DOHH2 (cell line): ENCODE results near the gene C17orf100.
"Not testable (repeated sequence)": the region's sequence is repeated elsewhere in the genome, so short reads cannot be mapped to it uniquely, and the experiment has no call there.

Experiments
- H3F3A ChIP-seq: fragments of 200-600 bp; sonication (generic), shearing (Covaris generic); 2 replicates; pipeline ENCODE4 v1.6.0; 2016; ENCODE audit warnings: antibody characterized with exemption, mild to moderate bottlenecking; ENCODE audit not compliant: control insufficient read depth, insufficient read depth
- H3K27ac ChIP-seq: fragments of 200-600 bp; sonication (generic); 2 replicates; pipeline ENCODE4 v1.5.1; 2014; ENCODE audit warnings: low read depth, mild to moderate bottlenecking, low read length, moderate library complexity
- H3K27me3 ChIP-seq: fragments of 200-600 bp; sonication (generic); 2 replicates; pipeline ENCODE4 v1.6.1; 2014; ENCODE audit warnings: mild to moderate bottlenecking, low read length, mixed read lengths; ENCODE audit not compliant: control insufficient read depth
- H3K36me3 ChIP-seq: fragments of 200-600 bp; sonication (generic); 2 replicates; pipeline ENCODE4 v1.6.1; 2014; ENCODE audit warnings: mild to moderate bottlenecking, low read length, moderate library complexity, mixed read lengths; ENCODE audit not compliant: control insufficient read depth
- H3K4me1 ChIP-seq: fragments of 200-600 bp; sonication (generic); 2 replicates; pipeline ENCODE4 v1.6.1; 2014; ENCODE audit warnings: mild to moderate bottlenecking, low read length, mixed read lengths; ENCODE audit not compliant: control insufficient read depth
- H3K4me2 ChIP-seq: fragments of 200-600 bp; sonication (generic); 2 replicates; pipeline ENCODE4 v1.6.0; 2014; ENCODE audit warnings: mild to moderate bottlenecking, low read length, moderate library complexity
- H3K4me3 ChIP-seq: fragments of 200-600 bp; sonication (generic); 2 replicates; pipeline ENCODE4 v1.5.1; 2014; ENCODE audit warnings: mild to moderate bottlenecking, low read length, mixed read lengths
- H3K79me2 ChIP-seq: fragments of 200-600 bp; sonication (generic); 2 replicates; pipeline ENCODE4 v1.6.1; 2014; ENCODE audit warnings: mild to moderate bottlenecking, low read length, mixed read lengths; ENCODE audit not compliant: control insufficient read depth
- H3K9me2 ChIP-seq: fragments of 200-600 bp; sonication (generic); replicated peaks from 2 replicates; pipeline ENCODE4 v1.6.1; 2014; ENCODE audit warnings: mild to moderate bottlenecking, low read length, mixed read lengths; ENCODE audit not compliant: control insufficient read depth
- H3K9me3 ChIP-seq: fragments of 200-600 bp; sonication (generic); 2 replicates; pipeline ENCODE4 v1.6.1; 2014; ENCODE audit warnings: antibody characterized with exemption, low read length, mixed read lengths; ENCODE audit not compliant: control insufficient read depth, insufficient read depth
- H4K20me1 ChIP-seq: fragments of 200-600 bp; sonication (generic); 2 replicates; pipeline ENCODE4 v1.6.0; 2014; ENCODE audit warnings: low read depth, mild to moderate bottlenecking, antibody characterized with exemption, low read length, moderate library complexity; ENCODE audit not compliant: control insufficient read depth, insufficient read depth
- CTCF ChIP-seq: fragments of 200-600 bp; sonication (generic); IDR thresholded peaks from one replicate; pipeline ENCODE4 v1.5.1; 2014; ENCODE audit warnings: antibody characterized with exemption, mild to moderate bottlenecking, low read depth, low read length; ENCODE audit not compliant: poor library complexity, severe bottlenecking
- EZH2phosphoT487 ChIP-seq: fragments of 200-600 bp; sonication (generic); IDR thresholded peaks from 2 replicates; pipeline ENCODE4 v1.6.1; 2017; ENCODE audit warnings: borderline replicate concordance, mild to moderate bottlenecking, antibody characterized with exemption, low read length, moderate library complexity, mixed read lengths

Gene C17orf100

GRCh38 chr17:6657633-6658287 is 6.2 kb downstream of the C17orf100 start:
- peaks cover 13% of the 10 kb centered on the region for H3F3A ChIP-seq
- peak overlapping the region; percentile 99 for H3K4me2 ChIP-seq
- peak overlapping the region; percentile 79 for H3K4me3 ChIP-seq
- no peaks in the 10 kb centered on the region for H3K9me3 ChIP-seq
- H4K20me1 ChIP-seq: no peaks in the 10 kb centered on the region
- H3K27ac ChIP-seq: peak overlapping the region; percentile 34
- peaks cover 5% of the 10 kb centered on the region; the same call in 1 of the 2 replicates for H3K27me3 ChIP-seq
- H3K79me2 ChIP-seq: peaks cover 8% of the 10 kb centered on the region
- H3K4me1 ChIP-seq: peaks cover 68% of the 10 kb centered on the region
- H3K36me3 ChIP-seq: no peaks in the 10 kb centered on the region
- H3K9me2 ChIP-seq: no peaks in the 10 kb centered on the region
- no peak for TF ChIP-seq EZH2phosphoT487
- TF ChIP-seq CTCF: no peak

GRCh38 chr17:6658411-6658810 is 6.8 kb downstream of the C17orf100 start:
- H3K9me3 ChIP-seq, H3K27me3 ChIP-seq, H4K20me1 ChIP-seq, H3K36me3 ChIP-seq, H3K9me2 ChIP-seq, H3K79me2 ChIP-seq, H3K27ac ChIP-seq: not testable (repeated sequence)
- Histone ChIP-seq H3F3A (peaks cover 13% of the 10 kb centered on the region), H3K4me3 (peak overlapping the region; percentile 79; the same call in 1 of the 2 replicates), H3K4me1 (peaks cover 64% of the 10 kb centered on the region), H3K4me2 (peak overlapping the region; percentile 99; the same call in 1 of the 2 replicates)

DNA sequence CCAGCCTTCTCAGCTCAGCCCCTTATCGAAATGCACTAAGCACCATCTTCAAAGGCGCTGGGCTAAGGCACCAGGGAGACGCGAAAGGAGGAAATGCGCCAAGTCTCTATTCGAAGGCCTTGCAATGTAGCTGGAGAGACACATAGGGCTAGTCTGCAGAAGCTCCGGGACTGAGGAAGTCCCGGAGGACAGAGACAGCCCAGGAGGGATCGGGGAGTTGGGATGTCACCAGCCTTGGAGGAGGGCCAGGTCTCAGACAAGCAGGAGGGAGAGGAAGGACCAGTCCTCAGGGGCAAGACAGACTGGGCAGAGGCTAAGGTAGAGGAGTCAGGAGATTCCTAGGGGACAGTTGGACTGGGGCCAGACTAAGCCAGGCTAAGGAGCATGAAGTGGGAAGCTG is 8.5 kb downstream of the C17orf100 start:
- Histone ChIP-seq H3K4me1 (peaks cover 52% of the 10 kb centered on the region), H3K27ac (peak overlapping the region; percentile 70), H3K79me2 (peaks cover 8% of the 10 kb centered on the region), H3K4me2 (peak overlapping the region; percentile 87), H3K36me3 (no peaks in the 10 kb centered on the region), H3F3A (peaks cover 5% of the 10 kb centered on the region), H3K27me3 (peaks cover 5% of the 10 kb centered on the region; the same call in 1 of the 2 replicates), H3K9me2 (no peaks in the 10 kb centered on the region), H3K4me3 (peak overlapping the region; percentile 59), H4K20me1 (no peaks in the 10 kb centered on the region), H3K9me3 (no peaks in the 10 kb centered on the region)
- TF ChIP-seq EZH2phosphoT487 (no peak), CTCF (no peak)

DNA sequence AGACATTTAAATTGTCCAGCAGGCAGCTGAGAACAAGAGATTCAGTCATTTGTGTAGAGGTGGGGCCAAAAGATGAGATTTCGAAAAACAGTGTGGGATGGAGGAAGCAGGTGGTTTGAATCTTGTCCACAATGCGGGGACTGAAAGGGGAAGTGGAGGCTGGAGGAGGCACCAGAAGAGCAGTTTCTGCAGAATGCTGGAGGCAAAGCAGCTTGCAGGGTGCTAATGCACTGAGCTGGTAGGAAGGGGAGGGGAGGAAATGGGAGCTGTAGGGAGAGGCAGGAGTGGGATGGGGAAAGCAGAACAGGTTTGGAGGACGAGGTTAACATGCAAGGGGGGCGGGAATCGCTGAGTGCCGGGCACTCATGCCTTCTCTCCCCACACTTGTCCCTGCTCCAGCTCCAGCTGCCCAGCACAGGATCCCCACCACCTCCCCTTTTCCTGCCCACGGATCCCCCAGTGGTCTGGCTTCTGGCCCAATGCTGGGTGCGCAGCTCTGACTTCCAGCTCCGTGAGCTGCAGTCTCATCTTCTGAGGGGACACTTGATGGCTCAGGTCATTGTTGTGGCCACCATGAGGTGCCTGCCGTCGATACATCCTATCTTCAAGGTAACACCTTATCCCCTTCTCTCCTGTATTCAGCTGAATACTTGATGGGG is 9.4 kb downstream of the C17orf100 start:
- H3K79me2 ChIP-seq: peaks cover 8% of the 10 kb centered on the region
- peaks cover 5% of the 10 kb centered on the region for H3F3A ChIP-seq
- H4K20me1 ChIP-seq: no peaks in the 10 kb centered on the region
- H3K27ac ChIP-seq: peak overlapping the region; percentile 70
- no peaks in the 10 kb centered on the region for H3K27me3 ChIP-seq
- H3K9me3 ChIP-seq: no peaks in the 10 kb centered on the region
- H3K4me1 ChIP-seq: peaks cover 47% of the 10 kb centered on the region
- H3K4me2 ChIP-seq: peak overlapping the region; percentile 87
- H3K4me3 ChIP-seq: peak overlapping the region; percentile 59
- H3K9me2 ChIP-seq: no peaks in the 10 kb centered on the region
- H3K36me3 ChIP-seq: no peaks in the 10 kb centered on the region
- TF ChIP-seq EZH2phosphoT487 (no peak), CTCF (no peak)
